Stomach (tissue), 4 donors: ENCODE data around the gene DBNDD2.

Experiments used
- EP300 ChIP-seq: sonication (generic); formaldehyde crosslinking; IDR thresholded peaks from one replicate; pipeline ENCODE4 v1.6.1; 2017; ENCODE audit warnings: antibody characterized with exemption
- POLR2A ChIP-seq, 4 donors: fragments of 450-650 bp; IDR thresholded peaks; one replicate each; pipeline ENCODE4 v1.6.1; 2016; ENCODE audit warnings: antibody characterized with exemption in 4 of 4, control low read depth in 2 of 4, mild to moderate bottlenecking in 1 of 4, moderate library complexity in 1 of 4
- POLR2AphosphoS5 ChIP-seq, 3 donors: sonication (generic); formaldehyde crosslinking; IDR thresholded peaks; one replicate each; pipeline ENCODE4 v1.6.1; 2016; ENCODE audit warnings: antibody characterized with exemption in 3 of 3
- TF ChIP-seq, protein P1 (sequence below), 7 experiments: fragments of 450-650 bp in 4 of 7; fragments of 200-600 bp in 3 of 7; sonication (generic) in 3 of 7; IDR thresholded peaks; one replicate each; pipeline ENCODE4 v1.5.1; 2016 to 2019; ENCODE audit warnings: antibody characterized with exemption in 7 of 7, control low read depth in 2 of 7, mild to moderate bottlenecking in 1 of 7

DNA sequence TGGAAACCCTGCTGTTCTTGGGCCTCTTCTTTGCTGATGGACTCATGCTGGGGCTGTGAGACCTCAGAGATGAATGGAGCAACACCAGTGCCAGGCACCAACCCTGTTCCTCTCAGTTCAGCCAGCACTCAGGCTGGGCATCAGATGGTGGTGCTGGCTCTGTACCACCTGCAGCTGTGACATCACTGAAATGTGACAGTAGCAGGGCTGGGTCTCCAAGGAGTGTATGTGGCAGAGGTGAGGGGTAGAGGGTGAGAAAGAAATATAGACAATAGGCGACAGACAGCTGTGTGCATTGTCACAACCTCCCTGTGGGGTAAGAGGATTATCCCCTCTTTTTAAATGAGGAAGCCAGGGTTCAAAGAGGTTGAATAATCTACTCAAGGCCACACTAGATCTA is 29.9 kb upstream of the DBNDD2 start, which contains the start of gene TP53TG5:
- TF ChIP-seq, protein P1, sequence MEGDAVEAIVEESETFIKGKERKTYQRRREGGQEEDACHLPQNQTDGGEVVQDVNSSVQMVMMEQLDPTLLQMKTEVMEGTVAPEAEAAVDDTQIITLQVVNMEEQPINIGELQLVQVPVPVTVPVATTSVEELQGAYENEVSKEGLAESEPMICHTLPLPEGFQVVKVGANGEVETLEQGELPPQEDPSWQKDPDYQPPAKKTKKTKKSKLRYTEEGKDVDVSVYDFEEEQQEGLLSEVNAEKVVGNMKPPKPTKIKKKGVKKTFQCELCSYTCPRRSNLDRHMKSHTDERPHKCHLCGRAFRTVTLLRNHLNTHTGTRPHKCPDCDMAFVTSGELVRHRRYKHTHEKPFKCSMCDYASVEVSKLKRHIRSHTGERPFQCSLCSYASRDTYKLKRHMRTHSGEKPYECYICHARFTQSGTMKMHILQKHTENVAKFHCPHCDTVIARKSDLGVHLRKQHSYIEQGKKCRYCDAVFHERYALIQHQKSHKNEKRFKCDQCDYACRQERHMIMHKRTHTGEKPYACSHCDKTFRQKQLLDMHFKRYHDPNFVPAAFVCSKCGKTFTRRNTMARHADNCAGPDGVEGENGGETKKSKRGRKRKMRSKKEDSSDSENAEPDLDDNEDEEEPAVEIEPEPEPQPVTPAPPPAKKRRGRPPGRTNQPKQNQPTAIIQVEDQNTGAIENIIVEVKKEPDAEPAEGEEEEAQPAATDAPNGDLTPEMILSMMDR (IDR thresholded peaks at IDR 0.05) = no peak
- no peak for TF ChIP-seq POLR2AphosphoS5 (IDR thresholded peaks at IDR 0.05)
- TF ChIP-seq POLR2A (IDR thresholded peaks at IDR 0.05) = no peak
- TF ChIP-seq EP300 = no peak
